HG03571 (cell line): ENCODE data around the gene NPIPB2.
"Not testable (repeated sequence)": the region's sequence is repeated elsewhere in the genome, so short reads cannot be mapped to it uniquely, and the experiment has no call there.

Experiments used
- ATAC-seq: cut with Tn5 transposase; IDR thresholded peaks from one replicate; pipeline ENCODE4 v1.9.1; 2021; ENCODE audit not compliant: unreplicated experiment

NPIPB2 gene

GRCh38 chr16:11941945-11942344 is at the start of gene NPIPB2:
Gene NPIPB2 (minus strand): TSS chr16:11942045. CDS start chr16:11942045, 0 bp downstream.
- not testable (repeated sequence) for ATAC-seq

GRCh38 chr16:11990702-11991390 is 49.0 kb upstream of the NPIPB2 start:
- ATAC-seq = peak; percentile 64

GRCh38 chr16:11988258-11988978 is 46.6 kb upstream of the NPIPB2 start:
- no peak for ATAC-seq

- no peak for ATAC-seq
These were observed 44.7 kb upstream of the NPIPB2 start for GRCh38 chr16:11986521-11987057.

- ATAC-seq = no peak
These were observed 43.4 kb upstream of the NPIPB2 start for GRCh38 chr16:11985250-11985649.

- no peak for ATAC-seq
These were observed 38.4 kb upstream of the NPIPB2 start for GRCh38 chr16:11980136-11980844.

- no peak for ATAC-seq
These were observed 37.3 kb upstream of the NPIPB2 start for GRCh38 chr16:11979013-11979672.

GRCh38 chr16:11978080-11978479 is 36.2 kb upstream of the NPIPB2 start:
- no peak for ATAC-seq

- ATAC-seq = no peak
These were observed 35.7 kb upstream of the NPIPB2 start for GRCh38 chr16:11977376-11978041.

- ATAC-seq = no peak
These were observed 35.1 kb upstream of the NPIPB2 start for GRCh38 chr16:11976850-11977375.

GRCh38 chr16:11973070-11973469 is 31.2 kb upstream of the NPIPB2 start:
- ATAC-seq = no peak

- ATAC-seq = no peak
These were observed 30.3 kb upstream of the NPIPB2 start for GRCh38 chr16:11972128-11972527.

- not testable (repeated sequence) for ATAC-seq
These were observed 28.4 kb upstream of the NPIPB2 start for GRCh38 chr16:11970292-11970691.

GRCh38 chr16:11968577-11968976 is 26.7 kb upstream of the NPIPB2 start:
- ATAC-seq = no peak

GRCh38 chr16:11967195-11967911 is 25.5 kb upstream of the NPIPB2 start:
- ATAC-seq = no peak

- ATAC-seq = peak; percentile 35
These were observed 24.3 kb upstream of the NPIPB2 start for GRCh38 chr16:11966173-11966572.

GRCh38 chr16:11964761-11965551 is 23.1 kb upstream of the NPIPB2 start, which contains the start of gene TNFRSF17:
Gene TNFRSF17 (plus strand): TSS chr16:11965210. CDS start chr16:11965325, 115 bp downstream.
- ATAC-seq = peak; percentile 74

- ATAC-seq = no peak
These were observed 21.9 kb upstream of the NPIPB2 start for GRCh38 chr16:11963706-11964105.

- ATAC-seq = not testable (repeated sequence)
These were observed 21.1 kb upstream of the NPIPB2 start for GRCh38 chr16:11962978-11963377.
